Upper lobe of right lung (tissue), 1 donor: ENCODE results near the gene PRR5L. TPM values are rescaled to one million over a fixed set of nuclear protein-coding genes. Genes with fewer than 3 reads are reported as not detected.

Experiments used
- ATAC-seq: fragments of 200-7000 bp; cut with Tn5 transposase; one replicate; pipeline ENCODE4 v1.9.1; 2020; ENCODE audit warnings: mild to moderate bottlenecking, moderate library complexity
- DNase-seq: peaks from one replicate; pipeline ENCODE4 v3.0.0-alpha.2; 2020
- H3K27ac ChIP-seq: fragments of 200-600 bp; one replicate; pipeline ENCODE4 v1.8.0; 2022
- H3K27me3 ChIP-seq: fragments of 200-600 bp; one replicate; pipeline ENCODE4 v1.8.0; 2022; ENCODE audit warnings: mild to moderate bottlenecking
- H3K36me3 ChIP-seq: fragments of 200-600 bp; one replicate; pipeline ENCODE4 v1.8.0; 2022
- H3K4me1 ChIP-seq: fragments of 200-600 bp; one replicate; pipeline ENCODE4 v1.8.0; 2022
- H3K4me3 ChIP-seq: fragments of 200-600 bp; one replicate; pipeline ENCODE4 v1.8.0; 2022; ENCODE audit warnings: mild to moderate bottlenecking
- H3K9me3 ChIP-seq: fragments of 200-600 bp; one replicate; pipeline ENCODE4 v1.8.0; 2022
- CTCF ChIP-seq: fragments of 200-600 bp; IDR thresholded peaks from one replicate; pipeline ENCODE4 v1.8.0; 2022; ENCODE audit warnings: antibody characterized with exemption
- intact Hi-C: fragments of 100-400 bp; cut with DNase I; formaldehyde crosslinking; loops from one replicate; pipeline ENCODE4 v1.11.0; 2022
- total RNA-seq: library from RNA; stranded (reverse); fragmentation: NEBNext Ultra II Directional; extraction: Animal tissue kit (Norgen Biotek cat#: 25700); gene quantifications from one replicate; pipeline ENCODE4 v1.2.1, GENCODE V29; 2021
- donor health status: DM: no; HTN: yes; CAD: no; lungs with severe emphysema.

Gene PRR5L
- total RNA-seq, 1 donor from 2014 or later, result 24.5 TPM

GRCh38 chr11:36500315-36500721 lies 204.2 kb downstream of the PRR5L start:
- DNase-seq (no peak), ATAC-seq (peak; percentile 60)
- no peak overlapping the region for H3K27ac ChIP-seq
- H3K9me3 ChIP-seq, result no peaks in the 10 kb centered on the region
- no peak for TF ChIP-seq CTCF
- H3K27me3 ChIP-seq, result no peaks in the 10 kb centered on the region
- no peak overlapping the region for H3K4me3 ChIP-seq
- H3K36me3 ChIP-seq, result peaks cover 61% of the 10 kb centered on the region
- intact Hi-C loops, result no loop called here
- H3K4me1 ChIP-seq, result peaks cover 12% of the 10 kb centered on the region

GRCh38 chr11:36501236-36501635 lies 205.1 kb downstream of the PRR5L start:
- Histone ChIP-seq H3K4me1 (peaks cover 12% of the 10 kb centered on the region), H3K27ac (no peak overlapping the region), H3K4me3 (no peak overlapping the region), H3K36me3 (peaks cover 52% of the 10 kb centered on the region), H3K27me3 (no peaks in the 10 kb centered on the region), H3K9me3 (no peaks in the 10 kb centered on the region)
- ATAC-seq, result no peak
- no peak for TF ChIP-seq CTCF
- no peak for DNase-seq
- intact Hi-C loops, result no loop called here

GRCh38 chr11:36507824-36508489 lies 211.9 kb downstream of the PRR5L start:
- Histone ChIP-seq H3K27me3 (no peaks in the 10 kb centered on the region), H3K27ac (peak overlapping the region; percentile 97), H3K4me1 (peaks cover 22% of the 10 kb centered on the region), H3K4me3 (peak overlapping the region; percentile 99), H3K9me3 (no peaks in the 10 kb centered on the region), H3K36me3 (no peaks in the 10 kb centered on the region)
- TF ChIP-seq CTCF, result no peak
- DNase-seq, result no peak
- intact Hi-C loops, result no loop called here
- no peak for ATAC-seq

- Histone ChIP-seq H3K27me3 (no peaks in the 10 kb centered on the region), H3K4me3 (peak overlapping the region; percentile 99), H3K9me3 (no peaks in the 10 kb centered on the region), H3K36me3 (no peaks in the 10 kb centered on the region), H3K4me1 (peaks cover 14% of the 10 kb centered on the region), H3K27ac (peak overlapping the region; percentile 97)
- no peak for TF ChIP-seq CTCF
- DNase-seq (no peak), ATAC-seq (no peak)
- intact Hi-C loops, result no loop called here
Observed at GRCh38 chr11:36508743-36509142, 212.7 kb downstream of the PRR5L start.

- Histone ChIP-seq H3K4me1 (peaks cover 13% of the 10 kb centered on the region), H3K36me3 (no peaks in the 10 kb centered on the region), H3K27me3 (no peaks in the 10 kb centered on the region), H3K27ac (peak overlapping the region; percentile 97), H3K9me3 (no peaks in the 10 kb centered on the region), H3K4me3 (peak overlapping the region; percentile 99)
- ATAC-seq (peak; percentile 3), DNase-seq (no peak)
- intact Hi-C loops, result no loop called here
- TF ChIP-seq CTCF, result no peak
Observed at GRCh38 chr11:36509201-36509639, 213.1 kb downstream of the PRR5L start.
